Measurements from ENCODE around the gene MIA. TPM values are rescaled to one million over a fixed set of nuclear protein-coding genes. Genes with fewer than 3 reads are reported as not detected.
A peak's percentile ranks its signal among the peaks of the same experiment; 100 is the strongest.

The MIA gene
- total and polyA plus RNA-seq, 2 donors (not counting 1 experiment from before 2014, with no cell fraction given): 0.99 TPM; not detected in 1

- H4K20me1 ChIP-seq (ENCODE audit: control insufficient read depth, extremely low read depth, insufficient read depth, low read length): no peaks in the 10 kb centered on the region
- H3K79me2 ChIP-seq (ENCODE audit: control insufficient read depth, insufficient read depth, low read length): peaks cover 60% of the 10 kb centered on the region
- TF ChIP-seq CTCF (conservative IDR thresholded peaks at IDR 0.05 in 1 of 2, IDR thresholded peaks at IDR 0.05 in 1 of 2; ENCODE audit: low read depth in 1 of 2, low read length in 2 of 2): no peak
- TF ChIP-seq EZH2 (IDR thresholded peaks at IDR 0.05; ENCODE audit: low read length, missing control alignments): no peak
- H3K4me2 ChIP-seq (ENCODE audit: extremely low read depth, insufficient read depth, low read length): peak overlapping the region; percentile 62
- no peak overlapping the region for H3K9ac ChIP-seq (ENCODE audit: insufficient read depth, low read length)
- H2AFZ ChIP-seq (ENCODE audit: low read length): no peak overlapping the region
- H3K9me3 ChIP-seq (ENCODE audit: control insufficient read depth, insufficient read depth, low read depth, low read length): no peaks in the 10 kb centered on the region
- no peak overlapping the region for H3K4me3 ChIP-seq (replicated peaks in 1 of 4; ENCODE audit: control extremely low read depth in 1 of 4, insufficient read depth in 1 of 4, low read depth in 3 of 4, low read length in 4 of 4)
- peak overlapping the region; percentile 35 for H3K27ac ChIP-seq (ENCODE audit: insufficient read depth, low read length)
- DNase-seq (ENCODE audit: low read depth in 2 of 2): no peak
- no peaks in the 10 kb centered on the region for H3K27me3 ChIP-seq (ENCODE audit: control insufficient read depth, insufficient read depth, low read length)
- peaks cover 22% of the 10 kb centered on the region for H3K36me3 ChIP-seq (ENCODE audit: control insufficient read depth, insufficient read depth, low read length)
- peaks cover 5% of the 10 kb centered on the region for H3K4me1 ChIP-seq (ENCODE audit: control insufficient read depth, extremely low read depth, insufficient read depth, low read length)
These were observed 20.6 kb upstream of the MIA start for GRCh38 chr19:40754611-40755247.

- Histone ChIP-seq H3K4me3 (replicated peaks in 1 of 4; ENCODE audit: control extremely low read depth in 1 of 4, insufficient read depth in 1 of 4, low read depth in 3 of 4, low read length in 4 of 4) (no peak overlapping the region), H3K4me2 (ENCODE audit: extremely low read depth, insufficient read depth, low read length) (no peak overlapping the region), H3K27me3 (ENCODE audit: control insufficient read depth, insufficient read depth, low read length) (no peaks in the 10 kb centered on the region), H3K4me1 (ENCODE audit: control insufficient read depth, extremely low read depth, insufficient read depth, low read length) (peaks cover 4% of the 10 kb centered on the region), H3K36me3 (ENCODE audit: control insufficient read depth, insufficient read depth, low read length) (peaks cover 22% of the 10 kb centered on the region), H3K27ac (ENCODE audit: insufficient read depth, low read length) (no peak overlapping the region), H3K9ac (ENCODE audit: insufficient read depth, low read length) (no peak overlapping the region), H3K9me3 (ENCODE audit: control insufficient read depth, insufficient read depth, low read depth, low read length) (no peaks in the 10 kb centered on the region), H2AFZ (ENCODE audit: low read length) (no peak overlapping the region), H3K79me2 (ENCODE audit: control insufficient read depth, insufficient read depth, low read length) (peaks cover 60% of the 10 kb centered on the region), H4K20me1 (ENCODE audit: control insufficient read depth, extremely low read depth, insufficient read depth, low read length) (no peaks in the 10 kb centered on the region)
- TF ChIP-seq CTCF (conservative IDR thresholded peaks at IDR 0.05 in 1 of 2, IDR thresholded peaks at IDR 0.05 in 1 of 2; ENCODE audit: low read depth in 1 of 2, low read length in 2 of 2) (no peak), EZH2 (IDR thresholded peaks at IDR 0.05; ENCODE audit: low read length, missing control alignments) (no peak)
- no peak for DNase-seq (ENCODE audit: low read depth in 2 of 2)
These were observed 20.1 kb upstream of the MIA start for GRCh38 chr19:40755248-40755624.

GRCh38 chr19:40755791-40756190 is 19.5 kb upstream of the MIA start:
- Histone ChIP-seq H3K4me1 (ENCODE audit: control insufficient read depth, extremely low read depth, insufficient read depth, low read length) (peaks cover 4% of the 10 kb centered on the region), H3K9me3 (ENCODE audit: control insufficient read depth, insufficient read depth, low read depth, low read length) (no peaks in the 10 kb centered on the region), H3K27me3 (ENCODE audit: control insufficient read depth, insufficient read depth, low read length) (no peaks in the 10 kb centered on the region), H3K4me3 (replicated peaks in 1 of 4; ENCODE audit: control extremely low read depth in 1 of 4, insufficient read depth in 1 of 4, low read depth in 3 of 4, low read length in 4 of 4) (no peak overlapping the region), H3K79me2 (ENCODE audit: control insufficient read depth, insufficient read depth, low read length) (peaks cover 60% of the 10 kb centered on the region), H3K4me2 (ENCODE audit: extremely low read depth, insufficient read depth, low read length) (no peak overlapping the region), H4K20me1 (ENCODE audit: control insufficient read depth, extremely low read depth, insufficient read depth, low read length) (no peaks in the 10 kb centered on the region), H3K36me3 (ENCODE audit: control insufficient read depth, insufficient read depth, low read length) (peaks cover 26% of the 10 kb centered on the region), H3K9ac (ENCODE audit: insufficient read depth, low read length) (no peak overlapping the region), H3K27ac (ENCODE audit: insufficient read depth, low read length) (no peak overlapping the region), H2AFZ (ENCODE audit: low read length) (no peak overlapping the region)
- no peak for TF ChIP-seq EZH2 (IDR thresholded peaks at IDR 0.05; ENCODE audit: low read length, missing control alignments)
- TF ChIP-seq CTCF (conservative IDR thresholded peaks at IDR 0.05 in 1 of 2, IDR thresholded peaks at IDR 0.05 in 1 of 2; ENCODE audit: low read depth in 1 of 2, low read length in 2 of 2): no peak
- no peak for DNase-seq (ENCODE audit: low read depth in 2 of 2)

Data from fibroblast of lung (primary cell).